A549 (cell line): ENCODE measurements around the gene TRIO. TPM values are rescaled to one million over a fixed set of nuclear protein-coding genes. Genes with fewer than 3 reads are reported as not detected.

Source experiments
- ATAC-seq, 2 experiments: fragments of 200-7000 bp in 1 of 2; fragments of >200 bp in 1 of 2; cut with Nextera tagmentation in 1 of 2; cut with Tn5 transposase in 1 of 2; 3 replicates each; pipeline versions ENCODE4 v1.8.0 to v1.9.1; 2018 to 2020; ENCODE audit warnings: mild to moderate bottlenecking in 1 of 2, moderate library complexity in 1 of 2
- CTCF ChIA-PET: fragments of 300-600 bp; sonication (Branson Sonifier 250); formaldehyde crosslinking; extraction: SDS; loops from one replicate; lab custom pipeline; 2021; ENCODE audit warnings: antibody characterized with exemption, inconsistent platforms; lab: Yijun Ruan, JAX
- POLR2A ChIA-PET: fragments of 350-600 bp; formaldehyde crosslinking; extraction: SDS; loops from one replicate; lab custom pipeline; 2021; ENCODE audit warnings: antibody characterized with exemption, inconsistent platforms; lab: Yijun Ruan, JAX
- DNase-seq, 2 experiments: peaks; one replicate each; pipeline versions ENCODE4 v3.0.0 to v3.0.0-alpha.2; 2011 to 2016; ENCODE audit warnings: low read depth in 1 of 2, low spot score in 1 of 2
- FAIRE-seq: peaks from 2 replicates; lab custom pipeline; 2011; peaks lifted over from hg19 to GRCh38; lab: Jason Lieb, UNC
- H3K27ac ChIP-seq, 2 experiments: fragments of >200 bp; sonication (Bioruptor Twin); formaldehyde crosslinking; 3 replicates each; pipeline ENCODE4 v1.5.1; 2016 to 2017
- H3K4me1 ChIP-seq: fragments of >200 bp; sonication (Bioruptor Twin); formaldehyde crosslinking; 3 replicates; pipeline ENCODE4 v1.6.1; 2016
- H3K4me2 ChIP-seq: fragments of >200 bp; sonication (Bioruptor Twin); formaldehyde crosslinking; 3 replicates; pipeline ENCODE4 v1.6.1; 2016
- H3K4me3 ChIP-seq: fragments of >200 bp; sonication (Bioruptor Twin); formaldehyde crosslinking; 3 replicates; pipeline ENCODE4 v1.5.1; 2016
- H3K9me3 ChIP-seq: fragments of >200 bp; sonication (Bioruptor Twin); formaldehyde crosslinking; 3 replicates; pipeline ENCODE4 v1.6.1; 2016
- CHD2 ChIP-seq: fragments of 150-350 bp; IDR thresholded peaks from 2 replicates; pipeline ENCODE4 v1.6.1; 2014; ENCODE audit warnings: low read length; ENCODE audit not compliant: partially characterized antibody
- CHD4 ChIP-seq: fragments of 200-600 bp; sonication (generic); IDR thresholded peaks from 2 replicates; pipeline ENCODE4 v1.6.1; 2016; ENCODE audit warnings: antibody characterized with exemption, mild to moderate bottlenecking, borderline replicate concordance
- CTCF ChIP-seq: fragments of >200 bp; sonication (Bioruptor Twin); formaldehyde crosslinking; IDR thresholded peaks from 3 replicates; pipeline ENCODE4 v1.5.1; 2016
- EHMT2 ChIP-seq: fragments of 200-600 bp; sonication (generic); IDR thresholded peaks from 2 replicates; pipeline ENCODE4 v1.6.1; 2016; ENCODE audit warnings: antibody characterized with exemption, low read depth, mild to moderate bottlenecking, moderate library complexity
- ELK1 ChIP-seq: fragments of 150-350 bp; IDR thresholded peaks from 2 replicates; pipeline ENCODE4 v1.6.1; 2014; ENCODE audit warnings: low read depth, mild to moderate bottlenecking, low read length
- FOSB ChIP-seq: fragments of 250-450 bp; sonication (Bioruptor Pico); IDR thresholded peaks from 2 replicates; pipeline ENCODE4 v1.5.0; 2020; ENCODE audit warnings: mild to moderate bottlenecking, moderate library complexity
- HEYL ChIP-seq: fragments of 250-450 bp; sonication (Bioruptor Pico); IDR thresholded peaks from 2 replicates; pipeline ENCODE4 v1.8.0; 2021; ENCODE audit warnings: mild to moderate bottlenecking, moderate library complexity
- HMGXB4 ChIP-seq: fragments of 250-450 bp; sonication (Bioruptor Pico); IDR thresholded peaks from 2 replicates; pipeline ENCODE4 v1.5.0; 2021; ENCODE audit warnings: mild to moderate bottlenecking, moderate library complexity, borderline replicate concordance
- KDM5A ChIP-seq: fragments of 200-600 bp; sonication (generic); IDR thresholded peaks from 2 replicates; pipeline ENCODE4 v1.6.1; 2016; ENCODE audit warnings: antibody characterized with exemption, mild to moderate bottlenecking
- MAFK ChIP-seq: fragments of 450-650 bp; IDR thresholded peaks from 2 replicates; pipeline ENCODE4 v1.6.1; 2014; ENCODE audit not compliant: partially characterized antibody
- MAZ ChIP-seq: fragments of 150-350 bp; IDR thresholded peaks from 2 replicates; pipeline ENCODE4 v1.6.1; 2014; ENCODE audit warnings: antibody characterized with exemption, low read depth, low read length, borderline replicate concordance
- PBX3 ChIP-seq: IDR thresholded peaks from 2 replicates; pipeline ENCODE4 v1.6.1; 2012
- RAD21 ChIP-seq, 2 experiments: fragments of >200 bp in 1 of 2; sonication (Bioruptor Twin) in 1 of 2; formaldehyde crosslinking in 1 of 2; IDR thresholded peaks in 1 of 2; conservative IDR thresholded peaks in 1 of 2; 2 replicates in 1 of 2; 3 replicates in 1 of 2; pipeline ENCODE4 v1.6.1; 2012 to 2018; ENCODE audit warnings: inconsistent platforms in 1 of 2
- ZNF302 ChIP-seq: fragments of 250-450 bp; sonication (Bioruptor Pico); IDR thresholded peaks from 2 replicates; pipeline ENCODE4 v1.9.0; 2021; ENCODE audit warnings: inconsistent platforms, mild to moderate bottlenecking, moderate library complexity
- WGBS: methylation state at CpG from one replicate; pipeline ENCODE4 v1.1.6; 2017; ENCODE audit errors: missing lambda C conversion rate; 5-methylcytosine and 5-hydroxymethylcytosine counted together
- polyA plus RNA-seq, 4 experiments: library from polyadenylated mRNA; depleted of rRNA in 3 of 4; stranded (reverse); fragments of >200 nt; fragmentation: RNase III in 1 of 4; extraction: RNeasy Plus Mini Kit Qiagen cat#74134 plus additional on column Dnase treatment in 1 of 4; gene quantifications; 2 replicates in 3 of 4; 3 replicates in 1 of 4; pipeline ENCODE4 v1.2.3, GENCODE V29; 2011 to 2017
- TF ChIP-seq, protein P1 (sequence below): fragments of 250-450 bp; sonication (Bioruptor Pico); IDR thresholded peaks from 2 replicates; pipeline ENCODE4 v1.5.0; 2020; ENCODE audit warnings: low read depth, mild to moderate bottlenecking, moderate library complexity

TRIO gene
- polyA plus RNA-seq, 2 of the 4 experiments (the other 2 are of a cell fraction) = 47.5 to 79.0 TPM

- Histone ChIP-seq H3K9me3 (no peaks in the 10 kb centered on the region), H3K4me2 (no peak overlapping the region), H3K27ac (no peak overlapping the region)
- ATAC-seq (no peak), DNase-seq (no peak), FAIRE-seq (no peak)
- POLR2A ChIA-PET = no interaction called here
- TF ChIP-seq CHD4 (no peak), RAD21 (conservative IDR thresholded peaks at IDR 0.05 in 1 of 2, IDR thresholded peaks at IDR 0.05 in 1 of 2) (no peak), FOSB (CRISPR knock-in tag) (no peak), HEYL (CRISPR knock-in tag) (no peak), MAFK (no peak)
- TF ChIP-seq, all 56 proteins: peak for 0
- CTCF ChIA-PET = interaction anchor here (1.0 to 3.1 kb wide), 4 partner anchors 10 to 338 kb away, joined by 3 to 9 read pairs (median 6); no protein-coding TSS in a partner anchor
- no peak overlapping the region for H3K4me3 ChIP-seq
- 97% methylated on average over 7 of the region's 7 CpGs for WGBS
- H3K4me1 ChIP-seq = no peaks in the 10 kb centered on the region
Measured at GRCh38 chr5:14325369-14325768, 182.2 kb downstream of the TRIO start.

DNA sequence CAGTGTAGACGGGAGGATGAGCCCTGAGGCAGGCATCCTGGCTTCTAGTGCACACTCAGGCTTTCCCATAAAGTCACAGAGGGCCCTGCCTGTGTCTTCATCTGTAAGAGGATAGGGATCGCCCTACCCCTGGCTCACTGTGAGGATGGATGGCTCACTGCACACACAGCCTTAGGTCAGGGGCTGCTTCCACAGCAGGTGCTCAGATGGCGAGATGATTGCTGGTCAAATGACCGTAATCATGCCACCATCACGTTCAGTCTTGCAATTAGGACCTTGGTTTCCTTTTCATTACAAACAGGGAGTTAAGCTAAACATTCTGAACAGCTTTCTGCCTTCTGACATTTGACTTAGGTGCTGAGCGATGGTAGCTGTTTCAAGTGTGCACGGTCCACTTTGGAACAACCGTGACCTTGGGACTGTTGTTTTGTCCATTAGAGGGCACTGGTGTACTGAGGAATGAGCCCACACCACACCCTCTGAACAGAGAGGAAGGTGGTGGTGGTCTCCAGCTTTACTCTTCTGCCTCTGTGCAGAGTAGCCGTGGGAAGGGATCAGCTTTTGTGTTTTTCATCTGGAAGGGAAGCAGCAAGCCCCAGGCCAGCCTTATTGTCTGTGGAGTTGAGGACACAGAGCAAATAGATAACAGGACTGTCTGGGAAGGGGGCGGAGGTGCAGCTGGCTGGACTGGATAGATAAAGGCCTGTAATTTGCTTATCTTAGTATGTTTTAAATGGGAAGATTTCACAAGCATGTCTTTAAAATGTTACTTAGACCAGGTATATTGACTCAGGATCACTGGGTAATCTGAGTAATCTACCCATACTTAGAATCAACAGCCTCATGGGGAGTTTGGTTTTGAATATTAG lies 183.1 kb downstream of the TRIO start:
- 89% methylated on average over 10 of the region's 10 CpGs for WGBS
- TF ChIP-seq ELK1 (no peak), MAZ (no peak), RAD21 (conservative IDR thresholded peaks at IDR 0.05 in 1 of 2, IDR thresholded peaks at IDR 0.05 in 1 of 2) (peak in 1 of 2 experiments; percentile 26; a peak in 1 of 5 replicates)
- TF ChIP-seq, protein P1, sequence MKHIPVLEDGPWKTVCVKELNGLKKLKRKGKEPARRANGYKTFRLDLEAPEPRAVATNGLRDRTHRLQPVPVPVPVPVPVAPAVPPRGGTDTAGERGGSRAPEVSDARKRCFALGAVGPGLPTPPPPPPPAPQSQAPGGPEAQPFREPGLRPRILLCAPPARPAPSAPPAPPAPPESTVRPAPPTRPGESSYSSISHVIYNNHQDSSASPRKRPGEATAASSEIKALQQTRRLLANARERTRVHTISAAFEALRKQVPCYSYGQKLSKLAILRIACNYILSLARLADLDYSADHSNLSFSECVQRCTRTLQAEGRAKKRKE (CRISPR knock-in tag) = no peak
- Histone ChIP-seq H3K4me1 (no peaks in the 10 kb centered on the region), H3K9me3 (no peaks in the 10 kb centered on the region), H3K27ac (no peak overlapping the region), H3K4me3 (no peak overlapping the region), H3K4me2 (no peak overlapping the region)
- peak in 1 of 2 experiments; percentile 7 for DNase-seq
- FAIRE-seq = no peak
- POLR2A ChIA-PET = no interaction called here
- CTCF ChIA-PET = interaction anchor here (0.5 to 3.1 kb wide), 6 partner anchors 10 to 339 kb away, joined by 3 to 9 read pairs (median 4); no protein-coding TSS in a partner anchor
- ATAC-seq = peak; percentile 66 to 80; a peak in 5 of 6 replicates

DNA sequence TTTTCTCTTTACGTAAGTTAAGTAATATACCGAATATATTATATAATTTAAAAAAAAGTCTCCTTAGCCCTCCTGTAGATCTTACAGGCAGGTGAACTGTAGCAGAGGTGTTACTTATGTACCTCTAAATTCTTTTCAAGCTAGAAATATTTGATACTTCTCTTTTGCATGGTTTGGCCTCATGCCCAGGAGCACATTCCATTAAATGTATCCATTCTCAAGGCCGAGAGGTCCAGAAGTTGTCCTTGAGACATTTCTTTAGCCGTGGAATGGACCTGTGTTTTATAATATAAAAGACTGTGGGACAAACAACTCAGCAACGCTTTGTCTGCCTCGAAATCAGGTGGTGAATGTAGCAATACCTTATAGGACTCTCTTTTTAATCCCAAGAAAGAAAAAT lies 184.5 kb downstream of the TRIO start:
- Histone ChIP-seq H3K9me3 (no peaks in the 10 kb centered on the region), H3K4me3 (no peak overlapping the region), H3K27ac (no peak overlapping the region), H3K4me2 (no peak overlapping the region), H3K4me1 (no peaks in the 10 kb centered on the region)
- no peak for DNase-seq
- TF ChIP-seq CTCF = no peak
- TF ChIP-seq ZNF302 (CRISPR knock-in tag) = no peak
- no peak for TF ChIP-seq EHMT2
- no peak for TF ChIP-seq CHD2
- TF ChIP-seq PBX3 = no peak
- TF ChIP-seq HMGXB4 (CRISPR knock-in tag) = no peak
- no peak for TF ChIP-seq KDM5A
- no peak for TF ChIP-seq ELK1
- ATAC-seq = no peak
- ChIA-PET POLR2A (no interaction called here), CTCF (interaction anchor here (0.6 to 3.1 kb wide), 3 partner anchors 8 to 36 kb away, joined by 4 to 9 read pairs (median 6); no protein-coding TSS in a partner anchor)
- 89% methylated on average over 6 of the region's 6 CpGs for WGBS
- FAIRE-seq = no peak
